GM12891 (cell line): ENCODE measurements around the gene TNFAIP8.

Source experiments
- POLR2A ChIP-seq: IDR thresholded peaks from 2 replicates; pipeline ENCODE4 v1.6.1; 2011; ENCODE audit warnings: low read depth, low read length, control low read depth
- POLR2AphosphoS5 ChIP-seq: IDR thresholded peaks from 2 replicates; pipeline ENCODE4 v1.6.1; 2011; ENCODE audit warnings: low read depth, low read length, control low read depth
- SPI1 ChIP-seq: IDR thresholded peaks from 2 replicates; pipeline ENCODE4 v1.6.1; 2011; ENCODE audit warnings: low read depth, low read length, control low read depth

DNA sequence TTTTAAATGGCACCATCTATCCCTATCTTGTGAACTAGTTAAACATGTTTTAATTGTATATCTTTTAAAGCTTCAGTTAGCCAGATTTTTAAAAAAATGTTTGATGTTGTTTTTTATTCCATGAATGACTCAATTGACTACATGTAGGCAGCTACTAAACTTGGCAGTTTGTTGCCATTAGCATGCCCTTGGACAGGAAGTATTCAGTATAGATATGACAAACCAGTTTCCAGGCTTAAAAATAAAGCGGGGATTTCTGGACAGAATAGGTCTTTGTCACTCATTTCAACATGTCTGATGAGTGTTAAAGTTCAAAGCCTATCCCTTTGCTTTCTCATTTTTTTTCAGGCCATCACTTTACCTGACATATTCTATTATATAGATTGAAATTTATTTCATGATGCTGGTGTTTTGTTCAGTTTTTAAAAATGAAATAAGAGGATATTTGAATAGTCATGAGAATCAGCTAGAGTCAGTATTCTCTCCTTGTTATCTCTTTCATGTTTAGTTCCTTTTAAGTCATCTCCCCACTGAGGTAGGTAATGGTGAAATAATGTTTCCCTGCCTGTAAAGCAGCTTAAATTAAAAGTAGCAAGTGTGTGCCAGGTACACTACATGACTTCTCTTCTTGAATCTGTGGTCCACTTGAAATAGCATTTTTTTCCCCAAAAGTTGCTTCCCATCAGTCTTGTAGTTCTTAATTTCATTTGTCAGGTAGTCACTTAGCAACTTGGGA lies 11.9 kb downstream of the TNFAIP8 start:
- TF ChIP-seq POLR2AphosphoS5 (no peak; the same call in 1 of the 2 replicates), POLR2A (no peak), SPI1 (peak; percentile 59; the same call in 1 of the 2 replicates)
